Transverse colon (tissue), 4 donors: ENCODE data around the gene TPSAB1. TPM values are rescaled to one million over a fixed set of nuclear protein-coding genes. Genes with fewer than 3 reads are reported as not detected.
"Not testable (repeated sequence)": the region's sequence is repeated elsewhere in the genome, so short reads cannot be mapped to it uniquely, and the experiment has no call there.

ENCODE experiments used
- DNase-seq: peaks from one replicate; pipeline ENCODE4 v3.0.0-alpha.2; 2019
- H3K27ac ChIP-seq, 4 donors: fragments of 200-600 bp; sonication (generic); 2 replicates each; pipeline ENCODE4 v1.5.1; 2016 to 2018; ENCODE audit warnings: inconsistent platforms in 4 of 4
- H3K27me3 ChIP-seq: fragments of 200-600 bp; sonication (generic); 2 replicates; pipeline ENCODE4 v1.5.1; 2017; ENCODE audit warnings: inconsistent platforms
- H3K36me3 ChIP-seq, 4 donors: fragments of 200-600 bp; sonication (generic); 2 replicates each; pipeline ENCODE4 v1.5.1; 2017 to 2019; ENCODE audit warnings: inconsistent platforms in 4 of 4
- H3K4me1 ChIP-seq, 4 donors: fragments of 200-600 bp; sonication (generic); 2 replicates each; pipeline ENCODE4 v1.5.1; 2017 to 2020; ENCODE audit warnings: inconsistent platforms in 4 of 4
- H3K4me3 ChIP-seq, 4 donors: fragments of 200-600 bp; sonication (generic); 1 replicate in 1 of 4; 2 replicates in 3 of 4; pipeline versions ENCODE4 v1.5.1 to v1.6.1; 2017 to 2019; ENCODE audit warnings: inconsistent platforms in 4 of 4
- H3K9me3 ChIP-seq, 2 donors: fragments of 200-600 bp; sonication (generic); 2 replicates each; pipeline ENCODE4 v1.5.1; 2017 to 2019; ENCODE audit warnings: inconsistent platforms in 2 of 2
- CTCF ChIP-seq, 5 experiments: fragments of 200-600 bp in 3 of 5; fragments of 450-650 bp in 2 of 5; sonication (generic) in 3 of 5; IDR thresholded peaks; 1 replicate in 2 of 5; 2 replicates in 3 of 5; pipeline ENCODE4 v1.5.1; 2016 to 2017; ENCODE audit warnings: antibody characterized with exemption in 5 of 5, inconsistent platforms in 3 of 5, mild to moderate bottlenecking in 2 of 5, moderate library complexity in 1 of 5
- EP300 ChIP-seq: sonication (generic); formaldehyde crosslinking; IDR thresholded peaks from one replicate; pipeline ENCODE4 v1.6.1; 2017; ENCODE audit warnings: antibody characterized with exemption, low read depth
- POLR2A ChIP-seq: fragments of 450-650 bp; IDR thresholded peaks from one replicate; pipeline ENCODE4 v1.6.1; 2016; ENCODE audit warnings: antibody characterized with exemption, mild to moderate bottlenecking, moderate library complexity
- POLR2AphosphoS5 ChIP-seq, 3 donors: sonication (generic); formaldehyde crosslinking; IDR thresholded peaks; one replicate each; pipeline ENCODE4 v1.6.1; 2016; ENCODE audit warnings: antibody characterized with exemption in 3 of 3
- WGBS, 2 donors: methylation state at CpG; one replicate each; pipeline ENCODE4 v1.1.5; 2018; ENCODE audit warnings: low coverage in 1 of 2; 5-methylcytosine and 5-hydroxymethylcytosine counted together
- in situ Hi-C, 4 donors: fragments of 200-750 bp; cut with MboI; loops; one replicate each; pipeline versions ENCODE4 v1.15.0 to v1.15.1; 2017; ENCODE audit warnings: low sequenced_read_pairs in 3 of 4, low pct_ligation_motif_present in 1 of 4, low pct_unique_long_range_greater_than_20kb in 1 of 4
- intact Hi-C: fragments of 100-400 bp; cut with DNase I; formaldehyde crosslinking; loops from one replicate; pipeline ENCODE4 v1.15.1; 2023; ENCODE audit warnings: low total_unique reads
- total RNA-seq, 4 donors: library from RNA; depleted of rRNA; stranded (reverse); fragments of >200 nt; gene quantifications; one replicate each; pipeline ENCODE4 v1.1.0, GENCODE V29; 2016

Gene TPSAB1
- total RNA-seq, 4 donors from 2014 or later: 9.4 to 33.7 (median 23.8) TPM

- WGBS, 2 donors: 71% methylated on average over 9 of the region's 13 CpGs; no CpG with 5 or more reads in 1 of the 2 donors
- in situ Hi-C loops: no loop called here
- Histone ChIP-seq H3K4me3 (no peak overlapping the region), H3K27me3 (peaks cover 39% of the 10 kb centered on the region), H3K9me3 (no peaks in the 10 kb centered on the region), H3K4me1 (no peaks in the 10 kb centered on the region), H3K36me3 (no peaks in the 10 kb centered on the region), H3K27ac (no peak overlapping the region)
- no peak for DNase-seq
- intact Hi-C loops: no loop called here
- TF ChIP-seq POLR2AphosphoS5 (IDR thresholded peaks at IDR 0.05): no peak
- no peak for TF ChIP-seq EP300
- no peak for TF ChIP-seq POLR2A
- no peak for TF ChIP-seq CTCF (IDR thresholded peaks at IDR 0.05)
Measured at GRCh38 chr16:1265090-1265630, 24.7 kb downstream of the TPSAB1 start.

- in situ Hi-C loops: no loop called here
Measured at GRCh38 chr16:1265826-1266225, 25.3 kb downstream of the TPSAB1 start.

GRCh38 chr16:1269418-1269817, 28.9 kb downstream of the TPSAB1 start:
- H3K4me3 ChIP-seq, H3K27me3 ChIP-seq, H3K27ac ChIP-seq, H3K4me1 ChIP-seq, H3K9me3 ChIP-seq, intact Hi-C loops, in situ Hi-C loops, H3K36me3 ChIP-seq, DNase-seq: not testable (repeated sequence)
- WGBS, 2 donors: 75 to 80% methylated on average over 3 to 7 of the region's 7 CpGs

More at GRCh38 chr16:1265826-1266225, 25.3 kb downstream of the TPSAB1 start:
- Histone ChIP-seq H3K27ac (no peak overlapping the region), H3K4me3 (no peak overlapping the region), H3K36me3 (no peaks in the 10 kb centered on the region), H3K4me1 (no peaks in the 10 kb centered on the region), H3K27me3 (peaks cover 32% of the 10 kb centered on the region), H3K9me3 (no peaks in the 10 kb centered on the region)
- intact Hi-C loops: no loop called here
- no peak for TF ChIP-seq POLR2AphosphoS5 (IDR thresholded peaks at IDR 0.05)
- no peak for TF ChIP-seq POLR2A
- no peak for TF ChIP-seq EP300
- TF ChIP-seq CTCF (IDR thresholded peaks at IDR 0.05): no peak
- WGBS, 2 donors: 70 to 75% methylated on average over 2 to 14 of the region's 19 CpGs
- no peak for DNase-seq

- Histone ChIP-seq H3K9me3 (no peaks in the 10 kb centered on the region), H3K4me3 (no peak overlapping the region), H3K36me3 (no peaks in the 10 kb centered on the region), H3K4me1 (peaks cover 0 to 10% (median 6%) of the 10 kb centered on the region in 4 donors), H3K27ac (no peak overlapping the region), H3K27me3 (peaks cover 9% of the 10 kb centered on the region)
- WGBS, 2 donors: 55 to 62% methylated on average over 2 to 12 of the region's 12 CpGs
- no peak for DNase-seq
- TF ChIP-seq EP300 (no peak), POLR2A (no peak), CTCF (IDR thresholded peaks at IDR 0.05) (no peak), POLR2AphosphoS5 (IDR thresholded peaks at IDR 0.05) (no peak)
- intact Hi-C loops (no loop called here), in situ Hi-C loops (no loop called here)
Measured at GRCh38 chr16:1271380-1271723, 30.8 kb downstream of the TPSAB1 start.
